ENCODE data around the gene CARD11. TPM values are rescaled to one million over a fixed set of nuclear protein-coding genes. Genes with fewer than 3 reads are reported as not detected.

CARD11 gene
- polyA plus RNA-seq, 1 donor from 2014 or later: not detected

GRCh38 chr7:3003936-3004335, 39.7 kb downstream of the CARD11 start:
- TF ChIP-seq, protein P1, sequence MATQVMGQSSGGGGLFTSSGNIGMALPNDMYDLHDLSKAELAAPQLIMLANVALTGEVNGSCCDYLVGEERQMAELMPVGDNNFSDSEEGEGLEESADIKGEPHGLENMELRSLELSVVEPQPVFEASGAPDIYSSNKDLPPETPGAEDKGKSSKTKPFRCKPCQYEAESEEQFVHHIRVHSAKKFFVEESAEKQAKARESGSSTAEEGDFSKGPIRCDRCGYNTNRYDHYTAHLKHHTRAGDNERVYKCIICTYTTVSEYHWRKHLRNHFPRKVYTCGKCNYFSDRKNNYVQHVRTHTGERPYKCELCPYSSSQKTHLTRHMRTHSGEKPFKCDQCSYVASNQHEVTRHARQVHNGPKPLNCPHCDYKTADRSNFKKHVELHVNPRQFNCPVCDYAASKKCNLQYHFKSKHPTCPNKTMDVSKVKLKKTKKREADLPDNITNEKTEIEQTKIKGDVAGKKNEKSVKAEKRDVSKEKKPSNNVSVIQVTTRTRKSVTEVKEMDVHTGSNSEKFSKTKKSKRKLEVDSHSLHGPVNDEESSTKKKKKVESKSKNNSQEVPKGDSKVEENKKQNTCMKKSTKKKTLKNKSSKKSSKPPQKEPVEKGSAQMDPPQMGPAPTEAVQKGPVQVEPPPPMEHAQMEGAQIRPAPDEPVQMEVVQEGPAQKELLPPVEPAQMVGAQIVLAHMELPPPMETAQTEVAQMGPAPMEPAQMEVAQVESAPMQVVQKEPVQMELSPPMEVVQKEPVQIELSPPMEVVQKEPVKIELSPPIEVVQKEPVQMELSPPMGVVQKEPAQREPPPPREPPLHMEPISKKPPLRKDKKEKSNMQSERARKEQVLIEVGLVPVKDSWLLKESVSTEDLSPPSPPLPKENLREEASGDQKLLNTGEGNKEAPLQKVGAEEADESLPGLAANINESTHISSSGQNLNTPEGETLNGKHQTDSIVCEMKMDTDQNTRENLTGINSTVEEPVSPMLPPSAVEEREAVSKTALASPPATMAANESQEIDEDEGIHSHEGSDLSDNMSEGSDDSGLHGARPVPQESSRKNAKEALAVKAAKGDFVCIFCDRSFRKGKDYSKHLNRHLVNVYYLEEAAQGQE (IDR thresholded peaks at IDR 0.05; ENCODE audit: borderline replicate concordance): no peak
- no peak for TF ChIP-seq EP300 (conservative IDR thresholded peaks at IDR 0.05; ENCODE audit: poor library complexity, severe bottlenecking)
- no peak for TF ChIP-seq POLR2AphosphoS5 (IDR thresholded peaks at IDR 0.05)
- TF ChIP-seq SMC3 (conservative IDR thresholded peaks at IDR 0.05; ENCODE audit: poor library complexity): no peak
- TF ChIP-seq EZH2 (IDR thresholded peaks at IDR 0.05; ENCODE audit: borderline replicate concordance, insufficient read depth, low read length, poor library complexity, severe bottlenecking): no peak
- TF ChIP-seq, protein P2, sequence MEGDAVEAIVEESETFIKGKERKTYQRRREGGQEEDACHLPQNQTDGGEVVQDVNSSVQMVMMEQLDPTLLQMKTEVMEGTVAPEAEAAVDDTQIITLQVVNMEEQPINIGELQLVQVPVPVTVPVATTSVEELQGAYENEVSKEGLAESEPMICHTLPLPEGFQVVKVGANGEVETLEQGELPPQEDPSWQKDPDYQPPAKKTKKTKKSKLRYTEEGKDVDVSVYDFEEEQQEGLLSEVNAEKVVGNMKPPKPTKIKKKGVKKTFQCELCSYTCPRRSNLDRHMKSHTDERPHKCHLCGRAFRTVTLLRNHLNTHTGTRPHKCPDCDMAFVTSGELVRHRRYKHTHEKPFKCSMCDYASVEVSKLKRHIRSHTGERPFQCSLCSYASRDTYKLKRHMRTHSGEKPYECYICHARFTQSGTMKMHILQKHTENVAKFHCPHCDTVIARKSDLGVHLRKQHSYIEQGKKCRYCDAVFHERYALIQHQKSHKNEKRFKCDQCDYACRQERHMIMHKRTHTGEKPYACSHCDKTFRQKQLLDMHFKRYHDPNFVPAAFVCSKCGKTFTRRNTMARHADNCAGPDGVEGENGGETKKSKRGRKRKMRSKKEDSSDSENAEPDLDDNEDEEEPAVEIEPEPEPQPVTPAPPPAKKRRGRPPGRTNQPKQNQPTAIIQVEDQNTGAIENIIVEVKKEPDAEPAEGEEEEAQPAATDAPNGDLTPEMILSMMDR (IDR thresholded peaks at IDR 0.05; ENCODE audit: poor library complexity, severe bottlenecking): no peak
- no peak for TF ChIP-seq MXI1 (conservative IDR thresholded peaks at IDR 0.05; ENCODE audit: poor library complexity, severe bottlenecking)
- no peak for TF ChIP-seq TAF1 (IDR thresholded peaks at IDR 0.05; ENCODE audit: low read depth)
- no peak for TF ChIP-seq RAD21 (conservative IDR thresholded peaks at IDR 0.05)
- H3K4me2 ChIP-seq (ENCODE audit: low read length): no peak overlapping the region
- H3K36me3 ChIP-seq (ENCODE audit: insufficient read depth, low read length): no peaks in the 10 kb centered on the region
- no peak overlapping the region for H2AFZ ChIP-seq (ENCODE audit: low read depth, low read length)
- no peaks in the 10 kb centered on the region for H3F3A ChIP-seq (ENCODE audit: insufficient read depth, low read length, poor library complexity, severe bottlenecking)
- no peaks in the 10 kb centered on the region for H3K79me2 ChIP-seq (replicated peaks; ENCODE audit: insufficient read depth, low read length)
- no peak overlapping the region for H3K9ac ChIP-seq (ENCODE audit: low read length)
- no peaks in the 10 kb centered on the region for H3K27me3 ChIP-seq (ENCODE audit: insufficient read depth, low read depth, low read length)
- H3K27ac ChIP-seq (ENCODE audit: low read length): no peak overlapping the region
- H3K9me3 ChIP-seq (ENCODE audit: low read length): no peaks in the 10 kb centered on the region
- no peak overlapping the region for H3K4me3 ChIP-seq (ENCODE audit: low read length)
- no peaks in the 10 kb centered on the region for H4K20me1 ChIP-seq (ENCODE audit: insufficient read depth)
- H3K9me2 ChIP-seq (ENCODE audit: insufficient read depth, low read length): no peaks in the 10 kb centered on the region

DNA sequence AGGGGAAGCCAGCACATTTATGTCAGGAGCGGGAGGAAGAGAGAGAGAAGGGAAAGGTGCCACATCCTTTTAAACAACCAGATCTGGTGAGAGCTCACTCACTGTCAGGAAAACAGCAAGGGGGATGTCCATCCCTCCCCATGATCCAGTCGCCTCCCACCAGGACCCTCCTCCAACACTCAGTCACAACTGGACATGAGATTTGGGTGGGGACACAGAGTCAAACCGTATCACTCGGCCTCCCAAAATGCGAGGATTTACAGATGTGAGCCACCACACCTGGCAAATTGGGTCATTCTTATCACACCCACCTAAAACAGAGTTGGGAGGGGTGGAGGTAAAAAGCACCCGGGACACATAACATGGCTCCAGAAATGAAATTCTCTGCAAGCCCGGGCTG, 41.0 kb downstream of the CARD11 start:
- Histone ChIP-seq H3K27ac (ENCODE audit: low read length) (no peak overlapping the region), H4K20me1 (ENCODE audit: insufficient read depth) (no peaks in the 10 kb centered on the region), H3K36me3 (ENCODE audit: insufficient read depth, low read length) (no peaks in the 10 kb centered on the region), H3K9ac (ENCODE audit: low read length) (no peak overlapping the region), H3K4me3 (ENCODE audit: low read length) (no peak overlapping the region), H3K27me3 (ENCODE audit: insufficient read depth, low read depth, low read length) (no peaks in the 10 kb centered on the region), H3K9me3 (ENCODE audit: low read length) (no peaks in the 10 kb centered on the region), H3K79me2 (replicated peaks; ENCODE audit: insufficient read depth, low read length) (no peaks in the 10 kb centered on the region), H2AFZ (ENCODE audit: low read depth, low read length) (no peak overlapping the region), H3K9me2 (ENCODE audit: insufficient read depth, low read length) (no peaks in the 10 kb centered on the region), H3K4me2 (ENCODE audit: low read length) (no peak overlapping the region), H3F3A (ENCODE audit: insufficient read depth, low read length, poor library complexity, severe bottlenecking) (no peaks in the 10 kb centered on the region)
- TF ChIP-seq SMC3 (conservative IDR thresholded peaks at IDR 0.05; ENCODE audit: poor library complexity) (no peak), POLR2AphosphoS5 (IDR thresholded peaks at IDR 0.05) (no peak), RAD21 (conservative IDR thresholded peaks at IDR 0.05) (no peak)

GRCh38 chr7:3000566-3000965, 43.1 kb downstream of the CARD11 start:
- Histone ChIP-seq H3K9me3 (ENCODE audit: low read length) (no peaks in the 10 kb centered on the region), H3K9ac (ENCODE audit: low read length) (no peak overlapping the region), H3K4me3 (ENCODE audit: low read length) (no peak overlapping the region), H3F3A (ENCODE audit: insufficient read depth, low read length, poor library complexity, severe bottlenecking) (no peaks in the 10 kb centered on the region), H3K27ac (ENCODE audit: low read length) (no peak overlapping the region), H2AFZ (ENCODE audit: low read depth, low read length) (no peak overlapping the region), H3K79me2 (replicated peaks; ENCODE audit: insufficient read depth, low read length) (no peaks in the 10 kb centered on the region), H3K27me3 (ENCODE audit: insufficient read depth, low read depth, low read length) (no peaks in the 10 kb centered on the region), H4K20me1 (ENCODE audit: insufficient read depth) (no peaks in the 10 kb centered on the region), H3K4me2 (ENCODE audit: low read length) (no peak overlapping the region), H3K9me2 (ENCODE audit: insufficient read depth, low read length) (no peaks in the 10 kb centered on the region), H3K36me3 (ENCODE audit: insufficient read depth, low read length) (no peaks in the 10 kb centered on the region)
- no peak for TF ChIP-seq POLR2AphosphoS5 (IDR thresholded peaks at IDR 0.05)
- TF ChIP-seq MXI1 (conservative IDR thresholded peaks at IDR 0.05; ENCODE audit: poor library complexity, severe bottlenecking): no peak
- TF ChIP-seq EZH2 (IDR thresholded peaks at IDR 0.05; ENCODE audit: borderline replicate concordance, insufficient read depth, low read length, poor library complexity, severe bottlenecking): no peak
- TF ChIP-seq EP300 (conservative IDR thresholded peaks at IDR 0.05; ENCODE audit: poor library complexity, severe bottlenecking): no peak
- TF ChIP-seq TAF1 (IDR thresholded peaks at IDR 0.05; ENCODE audit: low read depth): no peak
- no peak for TF ChIP-seq SMC3 (conservative IDR thresholded peaks at IDR 0.05; ENCODE audit: poor library complexity)
- TF ChIP-seq, protein P1 (IDR thresholded peaks at IDR 0.05; ENCODE audit: borderline replicate concordance): no peak
- TF ChIP-seq RAD21 (conservative IDR thresholded peaks at IDR 0.05): no peak
- TF ChIP-seq, protein P2 (IDR thresholded peaks at IDR 0.05; ENCODE audit: poor library complexity, severe bottlenecking): no peak
